22Rv1 (cell line): ENCODE measurements around the gene LY6G6C.
A peak's percentile ranks its signal among the peaks of the same experiment; 100 is the strongest.
"Not testable (repeated sequence)": the region's sequence is repeated elsewhere in the genome, so short reads cannot be mapped to it uniquely, and the experiment has no call there.

Experiments used
- H3K27ac ChIP-seq: fragments of 450-650 bp; 2 replicates; pipeline ENCODE4 v1.5.1; 2017
- CTCF ChIP-seq: fragments of 450-650 bp; IDR thresholded peaks from 2 replicates; pipeline ENCODE4 v1.5.1; 2017; ENCODE audit warnings: mild to moderate bottlenecking
- ZFX ChIP-seq: fragments of 450-650 bp; IDR thresholded peaks from 2 replicates; pipeline ENCODE4 v1.6.1; 2017; ENCODE audit warnings: antibody characterized with exemption, borderline replicate concordance

The LY6G6C gene

GRCh38 chr6:31715022-31715958, 6.3 kb downstream of the LY6G6C start, which contains the start of gene LY6G6D:
Gene LY6G6D, plus strand, starts transcription at chr6:31715348. Its CDS starts 8 bp downstream, at chr6:31715356.
- no peak within 1 kb of the TSS for H3K27ac ChIP-seq
- TF ChIP-seq ZFX (no peak), CTCF (no peak)

GRCh38 chr6:31713991-31714684, 7.4 kb downstream of the LY6G6C start:
- TF ChIP-seq CTCF, result no peak
- TF ChIP-seq ZFX, result no peak
- H3K27ac ChIP-seq, result no peak overlapping the region

GRCh38 chr6:31713465-31713864, 8.1 kb downstream of the LY6G6C start:
- TF ChIP-seq ZFX (no peak), CTCF (no peak)
- H3K27ac ChIP-seq, result no peak overlapping the region

- no peak overlapping the region for H3K27ac ChIP-seq
Measured at GRCh38 chr6:31712296-31712695, 9.2 kb downstream of the LY6G6C start.

GRCh38 chr6:31711233-31711632, 10.3 kb downstream of the LY6G6C start:
- no peak overlapping the region for H3K27ac ChIP-seq
- TF ChIP-seq ZFX, result no peak

More at GRCh38 chr6:31712296-31712695, 9.2 kb downstream of the LY6G6C start:
- TF ChIP-seq CTCF, result peak; percentile 71
- TF ChIP-seq ZFX, result no peak

- TF ChIP-seq CTCF (no peak), ZFX (no peak)
Measured at GRCh38 chr6:31710523-31711219, 10.9 kb downstream of the LY6G6C start.

GRCh38 chr6:31709157-31709556, 12.4 kb downstream of the LY6G6C start:
- H3K27ac ChIP-seq, result not testable (repeated sequence)

More at GRCh38 chr6:31710523-31711219, 10.9 kb downstream of the LY6G6C start:
- H3K27ac ChIP-seq, result no peak overlapping the region

GRCh38 chr6:31708224-31708623, 13.3 kb downstream of the LY6G6C start:
- TF ChIP-seq CTCF (no peak), ZFX (no peak)
- no peak overlapping the region for H3K27ac ChIP-seq
